Measurements from ENCODE around the gene STAG1. TPM values are rescaled to one million over a fixed set of nuclear protein-coding genes. Genes with fewer than 3 reads are reported as not detected.

Gene STAG1
- total RNA-seq, 1 donor from 2014 or later: 53.9 TPM

GRCh38 chr3:136664771-136665170 is 87.4 kb downstream of the STAG1 start:
- Mint-ChIP-seq H3K9me3 (ENCODE audit: unreplicated experiment) (no peaks in the 10 kb centered on the region), H3K36me3 (ENCODE audit: unreplicated experiment) (peaks cover 1% of the 10 kb centered on the region), H3K4me1 (ENCODE audit: unreplicated experiment) (peaks cover 17% of the 10 kb centered on the region), H3K27me3 (ENCODE audit: unreplicated experiment) (no peaks in the 10 kb centered on the region), H3K4me3 (ENCODE audit: unreplicated experiment) (no peak overlapping the region), H3K27ac (ENCODE audit: unreplicated experiment) (no peak overlapping the region)
- no peak for DNase-seq (ENCODE audit: extremely low spot score, unreplicated experiment)
- no peak for TF ChIP-seq CTCF (IDR thresholded peaks at IDR 0.05)

- peaks cover 24% of the 10 kb centered on the region for H3K4me1 Mint-ChIP-seq (ENCODE audit: unreplicated experiment)
- no peaks in the 10 kb centered on the region for H3K27me3 Mint-ChIP-seq (ENCODE audit: unreplicated experiment)
- H3K4me3 Mint-ChIP-seq (ENCODE audit: unreplicated experiment): no peak overlapping the region
- TF ChIP-seq CTCF (IDR thresholded peaks at IDR 0.05): no peak
- H3K36me3 Mint-ChIP-seq (ENCODE audit: unreplicated experiment): peaks cover 1% of the 10 kb centered on the region
- H3K27ac Mint-ChIP-seq (ENCODE audit: unreplicated experiment): no peak overlapping the region
- H3K9me3 Mint-ChIP-seq (ENCODE audit: unreplicated experiment): no peaks in the 10 kb centered on the region
- no peak for DNase-seq (ENCODE audit: extremely low spot score, unreplicated experiment)
Measured at GRCh38 chr3:136661282-136661681, 90.9 kb downstream of the STAG1 start.

- Mint-ChIP-seq H3K4me3 (ENCODE audit: unreplicated experiment) (no peak overlapping the region), H3K27me3 (ENCODE audit: unreplicated experiment) (no peaks in the 10 kb centered on the region), H3K36me3 (ENCODE audit: unreplicated experiment) (peaks cover 8% of the 10 kb centered on the region)
Measured at GRCh38 chr3:136658946-136659682, 93.1 kb downstream of the STAG1 start.

GRCh38 chr3:136657526-136657925 is 94.7 kb downstream of the STAG1 start:
- Mint-ChIP-seq H3K9me3 (ENCODE audit: unreplicated experiment) (peaks cover 21% of the 10 kb centered on the region), H3K4me3 (ENCODE audit: unreplicated experiment) (no peak overlapping the region), H3K36me3 (ENCODE audit: unreplicated experiment) (peaks cover 16% of the 10 kb centered on the region), H3K27ac (ENCODE audit: unreplicated experiment) (no peak overlapping the region), H3K27me3 (ENCODE audit: unreplicated experiment) (no peaks in the 10 kb centered on the region), H3K4me1 (ENCODE audit: unreplicated experiment) (peaks cover 11% of the 10 kb centered on the region)
- DNase-seq (ENCODE audit: extremely low spot score, unreplicated experiment): no peak
- TF ChIP-seq CTCF (IDR thresholded peaks at IDR 0.05): no peak

More at GRCh38 chr3:136658946-136659682, 93.1 kb downstream of the STAG1 start:
- Mint-ChIP-seq H3K27ac (ENCODE audit: unreplicated experiment) (no peak overlapping the region), H3K4me1 (ENCODE audit: unreplicated experiment) (peaks cover 11% of the 10 kb centered on the region), H3K9me3 (ENCODE audit: unreplicated experiment) (peaks cover 11% of the 10 kb centered on the region)
- no peak for DNase-seq (ENCODE audit: extremely low spot score, unreplicated experiment)
- TF ChIP-seq CTCF (IDR thresholded peaks at IDR 0.05): no peak

- Mint-ChIP-seq H3K4me1 (ENCODE audit: unreplicated experiment) (peaks cover 2% of the 10 kb centered on the region), H3K9me3 (ENCODE audit: unreplicated experiment) (peaks cover 24% of the 10 kb centered on the region), H3K27me3 (ENCODE audit: unreplicated experiment) (no peaks in the 10 kb centered on the region), H3K27ac (ENCODE audit: unreplicated experiment) (no peak overlapping the region), H3K4me3 (ENCODE audit: unreplicated experiment) (no peak overlapping the region), H3K36me3 (ENCODE audit: unreplicated experiment) (peaks cover 19% of the 10 kb centered on the region)
- no peak for TF ChIP-seq CTCF (IDR thresholded peaks at IDR 0.05)
- no peak for DNase-seq (ENCODE audit: extremely low spot score, unreplicated experiment)
Measured at GRCh38 chr3:136653628-136654027, 98.5 kb downstream of the STAG1 start.
